GM23338 (cell line): ENCODE measurements around the gene GRK5.

Source experiments
- CREB1 ChIP-seq: fragments of 250-450 bp; sonication (Bioruptor Pico); IDR thresholded peaks from 2 replicates; pipeline ENCODE4 v1.5.0; 2020; ENCODE audit warnings: low read depth, mild to moderate bottlenecking, moderate library complexity
- EZH2 ChIP-seq: fragments of 200-600 bp; sonication (generic); IDR thresholded peaks from one replicate; pipeline ENCODE4 v1.8.0; 2017; ENCODE audit warnings: antibody characterized with exemption, mild to moderate bottlenecking, low read depth; ENCODE audit not compliant: unreplicated experiment
- EZH2phosphoT487 ChIP-seq: fragments of 200-600 bp; sonication (generic); IDR thresholded peaks from one replicate; pipeline ENCODE4 v1.8.1; 2018; ENCODE audit warnings: antibody characterized with exemption; ENCODE audit not compliant: unreplicated experiment
- JUNB ChIP-seq: IDR thresholded peaks from one replicate; pipeline ENCODE4 v1.6.1; 2016; ENCODE audit warnings: antibody characterized with exemption; ENCODE audit not compliant: unreplicated experiment
- POLR2AphosphoS5 ChIP-seq: IDR thresholded peaks from 2 replicates; pipeline ENCODE4 v1.6.1; 2016; ENCODE audit warnings: antibody characterized with exemption, low read depth
- TF ChIP-seq, protein P1 (sequence below), 2 experiments: fragments of 200-600 bp in 1 of 2; sonication (generic) in 1 of 2; conservative IDR thresholded peaks; 2 replicates each; pipeline versions ENCODE4 v1.5.1 to v1.6.1; 2016 to 2017; ENCODE audit warnings: antibody characterized with exemption in 2 of 2, low read depth in 2 of 2, mild to moderate bottlenecking in 2 of 2, moderate library complexity in 1 of 2
- TF ChIP-seq, protein P2 (sequence below): IDR thresholded peaks from one replicate; pipeline ENCODE4 v1.6.1; 2018; ENCODE audit warnings: antibody characterized with exemption; ENCODE audit not compliant: unreplicated experiment
- TF ChIP-seq, protein P3 (sequence below): IDR thresholded peaks from 2 replicates; pipeline ENCODE4 v1.6.1; 2016; ENCODE audit warnings: antibody characterized with exemption

DNA sequence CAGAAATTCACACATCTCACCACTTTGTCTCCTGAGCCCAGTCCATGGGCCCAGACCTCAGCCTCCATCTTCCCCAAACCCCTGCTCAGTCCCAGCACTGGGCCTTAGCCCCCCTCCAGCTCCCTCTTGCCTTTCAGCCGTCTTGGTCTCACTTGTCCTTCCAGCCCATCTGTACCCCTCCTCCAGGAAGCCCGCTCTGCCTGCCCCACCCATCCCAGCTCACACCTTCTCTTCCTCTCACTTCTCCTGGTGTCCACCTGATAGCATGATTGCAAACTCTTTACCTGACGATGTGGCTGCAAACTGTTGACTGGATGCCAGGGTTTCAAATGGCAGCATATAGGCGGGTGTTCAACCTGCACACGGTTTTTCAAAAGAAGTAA, 238.6 kb downstream of the GRK5 start:
- TF ChIP-seq, protein P1, sequence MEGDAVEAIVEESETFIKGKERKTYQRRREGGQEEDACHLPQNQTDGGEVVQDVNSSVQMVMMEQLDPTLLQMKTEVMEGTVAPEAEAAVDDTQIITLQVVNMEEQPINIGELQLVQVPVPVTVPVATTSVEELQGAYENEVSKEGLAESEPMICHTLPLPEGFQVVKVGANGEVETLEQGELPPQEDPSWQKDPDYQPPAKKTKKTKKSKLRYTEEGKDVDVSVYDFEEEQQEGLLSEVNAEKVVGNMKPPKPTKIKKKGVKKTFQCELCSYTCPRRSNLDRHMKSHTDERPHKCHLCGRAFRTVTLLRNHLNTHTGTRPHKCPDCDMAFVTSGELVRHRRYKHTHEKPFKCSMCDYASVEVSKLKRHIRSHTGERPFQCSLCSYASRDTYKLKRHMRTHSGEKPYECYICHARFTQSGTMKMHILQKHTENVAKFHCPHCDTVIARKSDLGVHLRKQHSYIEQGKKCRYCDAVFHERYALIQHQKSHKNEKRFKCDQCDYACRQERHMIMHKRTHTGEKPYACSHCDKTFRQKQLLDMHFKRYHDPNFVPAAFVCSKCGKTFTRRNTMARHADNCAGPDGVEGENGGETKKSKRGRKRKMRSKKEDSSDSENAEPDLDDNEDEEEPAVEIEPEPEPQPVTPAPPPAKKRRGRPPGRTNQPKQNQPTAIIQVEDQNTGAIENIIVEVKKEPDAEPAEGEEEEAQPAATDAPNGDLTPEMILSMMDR (conservative IDR thresholded peaks at IDR 0.05; ENCODE audit: low read depth in 2 of 2), result no peak
- TF ChIP-seq POLR2AphosphoS5 (no peak), EZH2 (no peak), EZH2phosphoT487 (no peak), JUNB (no peak), CREB1 (no peak)
- TF ChIP-seq, protein P2, sequence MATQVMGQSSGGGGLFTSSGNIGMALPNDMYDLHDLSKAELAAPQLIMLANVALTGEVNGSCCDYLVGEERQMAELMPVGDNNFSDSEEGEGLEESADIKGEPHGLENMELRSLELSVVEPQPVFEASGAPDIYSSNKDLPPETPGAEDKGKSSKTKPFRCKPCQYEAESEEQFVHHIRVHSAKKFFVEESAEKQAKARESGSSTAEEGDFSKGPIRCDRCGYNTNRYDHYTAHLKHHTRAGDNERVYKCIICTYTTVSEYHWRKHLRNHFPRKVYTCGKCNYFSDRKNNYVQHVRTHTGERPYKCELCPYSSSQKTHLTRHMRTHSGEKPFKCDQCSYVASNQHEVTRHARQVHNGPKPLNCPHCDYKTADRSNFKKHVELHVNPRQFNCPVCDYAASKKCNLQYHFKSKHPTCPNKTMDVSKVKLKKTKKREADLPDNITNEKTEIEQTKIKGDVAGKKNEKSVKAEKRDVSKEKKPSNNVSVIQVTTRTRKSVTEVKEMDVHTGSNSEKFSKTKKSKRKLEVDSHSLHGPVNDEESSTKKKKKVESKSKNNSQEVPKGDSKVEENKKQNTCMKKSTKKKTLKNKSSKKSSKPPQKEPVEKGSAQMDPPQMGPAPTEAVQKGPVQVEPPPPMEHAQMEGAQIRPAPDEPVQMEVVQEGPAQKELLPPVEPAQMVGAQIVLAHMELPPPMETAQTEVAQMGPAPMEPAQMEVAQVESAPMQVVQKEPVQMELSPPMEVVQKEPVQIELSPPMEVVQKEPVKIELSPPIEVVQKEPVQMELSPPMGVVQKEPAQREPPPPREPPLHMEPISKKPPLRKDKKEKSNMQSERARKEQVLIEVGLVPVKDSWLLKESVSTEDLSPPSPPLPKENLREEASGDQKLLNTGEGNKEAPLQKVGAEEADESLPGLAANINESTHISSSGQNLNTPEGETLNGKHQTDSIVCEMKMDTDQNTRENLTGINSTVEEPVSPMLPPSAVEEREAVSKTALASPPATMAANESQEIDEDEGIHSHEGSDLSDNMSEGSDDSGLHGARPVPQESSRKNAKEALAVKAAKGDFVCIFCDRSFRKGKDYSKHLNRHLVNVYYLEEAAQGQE, result no peak
- TF ChIP-seq, protein P3, sequence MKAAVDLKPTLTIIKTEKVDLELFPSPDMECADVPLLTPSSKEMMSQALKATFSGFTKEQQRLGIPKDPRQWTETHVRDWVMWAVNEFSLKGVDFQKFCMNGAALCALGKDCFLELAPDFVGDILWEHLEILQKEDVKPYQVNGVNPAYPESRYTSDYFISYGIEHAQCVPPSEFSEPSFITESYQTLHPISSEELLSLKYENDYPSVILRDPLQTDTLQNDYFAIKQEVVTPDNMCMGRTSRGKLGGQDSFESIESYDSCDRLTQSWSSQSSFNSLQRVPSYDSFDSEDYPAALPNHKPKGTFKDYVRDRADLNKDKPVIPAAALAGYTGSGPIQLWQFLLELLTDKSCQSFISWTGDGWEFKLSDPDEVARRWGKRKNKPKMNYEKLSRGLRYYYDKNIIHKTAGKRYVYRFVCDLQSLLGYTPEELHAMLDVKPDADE, result no peak
